ENCODE data around the gene CASQ1.

CASQ1 gene

GRCh38 chr1:160189649-160190625 is at the start of gene CASQ1:
Gene CASQ1 (plus strand): TSS chr1:160190575. CDS start chr1:160190752, 177 bp downstream.
- no peak within 1 kb of the TSS for H3K4me3 ChIP-seq (ENCODE audit: low read depth, low read length)
- no peaks in the 10 kb centered on the region for H3K9me3 ChIP-seq (ENCODE audit: control insufficient read depth, insufficient read depth, low read length)
- H3K9ac ChIP-seq (ENCODE audit: low read depth, low read length), result no peak within 1 kb of the TSS
- H3K4me1 ChIP-seq (ENCODE audit: control insufficient read depth, insufficient read depth, low read length), result peaks cover 22% of the 10 kb centered on the region
- H3K36me3 ChIP-seq (ENCODE audit: control insufficient read depth, insufficient read depth, low read length), result no peaks in the 10 kb centered on the region
- H3K27me3 ChIP-seq (ENCODE audit: control insufficient read depth, insufficient read depth, low read length), result no peaks in the 10 kb centered on the region
- no peak within 1 kb of the TSS for H3K27ac ChIP-seq (ENCODE audit: low read depth, low read length)

- H3K9me3 ChIP-seq (ENCODE audit: control insufficient read depth, insufficient read depth, low read length), result no peaks in the 10 kb centered on the region
- H3K36me3 ChIP-seq (ENCODE audit: control insufficient read depth, insufficient read depth, low read length), result peaks cover 11% of the 10 kb centered on the region
- no peak overlapping the region for H3K9ac ChIP-seq (ENCODE audit: low read depth, low read length)
- H3K4me1 ChIP-seq (ENCODE audit: control insufficient read depth, insufficient read depth, low read length), result peaks cover 5% of the 10 kb centered on the region; the same call in 1 of the 2 replicates
- H3K4me3 ChIP-seq (ENCODE audit: low read depth, low read length), result no peak overlapping the region
- no peak overlapping the region for H3K27ac ChIP-seq (ENCODE audit: low read depth, low read length)
- H3K27me3 ChIP-seq (ENCODE audit: control insufficient read depth, insufficient read depth, low read length), result no peaks in the 10 kb centered on the region
These were observed 46.7 kb upstream of the CASQ1 start for GRCh38 chr1:160143695-160144094.

GRCh38 chr1:160144921-160145320 is 45.5 kb upstream of the CASQ1 start:
- Histone ChIP-seq H3K27ac (ENCODE audit: low read depth, low read length) (no peak overlapping the region), H3K36me3 (ENCODE audit: control insufficient read depth, insufficient read depth, low read length) (peaks cover 7% of the 10 kb centered on the region), H3K9me3 (ENCODE audit: control insufficient read depth, insufficient read depth, low read length) (no peaks in the 10 kb centered on the region), H3K27me3 (ENCODE audit: control insufficient read depth, insufficient read depth, low read length) (no peaks in the 10 kb centered on the region), H3K4me3 (ENCODE audit: low read depth, low read length) (no peak overlapping the region), H3K4me1 (ENCODE audit: control insufficient read depth, insufficient read depth, low read length) (peaks cover 5% of the 10 kb centered on the region; the same call in 1 of the 2 replicates), H3K9ac (ENCODE audit: low read depth, low read length) (no peak overlapping the region)

GRCh38 chr1:160146107-160146506 is 44.3 kb upstream of the CASQ1 start:
- H3K4me1 ChIP-seq (ENCODE audit: control insufficient read depth, insufficient read depth, low read length), result peaks cover 5% of the 10 kb centered on the region; the same call in 1 of the 2 replicates
- no peaks in the 10 kb centered on the region for H3K27me3 ChIP-seq (ENCODE audit: control insufficient read depth, insufficient read depth, low read length)
- H3K9ac ChIP-seq (ENCODE audit: low read depth, low read length), result no peak overlapping the region
- H3K9me3 ChIP-seq (ENCODE audit: control insufficient read depth, insufficient read depth, low read length), result no peaks in the 10 kb centered on the region
- H3K36me3 ChIP-seq (ENCODE audit: control insufficient read depth, insufficient read depth, low read length), result peaks cover 7% of the 10 kb centered on the region; the same call in 1 of the 2 replicates
- H3K27ac ChIP-seq (ENCODE audit: low read depth, low read length), result no peak overlapping the region
- H3K4me3 ChIP-seq (ENCODE audit: low read depth, low read length), result no peak overlapping the region

GRCh38 chr1:160148121-160148520 is 42.3 kb upstream of the CASQ1 start:
- Histone ChIP-seq H3K9ac (ENCODE audit: low read depth, low read length) (no peak overlapping the region), H3K4me3 (ENCODE audit: low read depth, low read length) (no peak overlapping the region), H3K27me3 (ENCODE audit: control insufficient read depth, insufficient read depth, low read length) (no peaks in the 10 kb centered on the region), H3K36me3 (ENCODE audit: control insufficient read depth, insufficient read depth, low read length) (no peaks in the 10 kb centered on the region), H3K4me1 (ENCODE audit: control insufficient read depth, insufficient read depth, low read length) (peaks cover 5% of the 10 kb centered on the region; the same call in 1 of the 2 replicates), H3K27ac (ENCODE audit: low read depth, low read length) (no peak overlapping the region), H3K9me3 (ENCODE audit: control insufficient read depth, insufficient read depth, low read length) (no peaks in the 10 kb centered on the region)

GRCh38 chr1:160149233-160149632 is 41.1 kb upstream of the CASQ1 start:
- peaks cover 5% of the 10 kb centered on the region; the same call in 1 of the 2 replicates for H3K4me1 ChIP-seq (ENCODE audit: control insufficient read depth, insufficient read depth, low read length)
- no peak overlapping the region for H3K9ac ChIP-seq (ENCODE audit: low read depth, low read length)
- no peaks in the 10 kb centered on the region for H3K36me3 ChIP-seq (ENCODE audit: control insufficient read depth, insufficient read depth, low read length)
- H3K27me3 ChIP-seq (ENCODE audit: control insufficient read depth, insufficient read depth, low read length), result no peaks in the 10 kb centered on the region
- no peaks in the 10 kb centered on the region for H3K9me3 ChIP-seq (ENCODE audit: control insufficient read depth, insufficient read depth, low read length)
- H3K4me3 ChIP-seq (ENCODE audit: low read depth, low read length), result no peak overlapping the region
- H3K27ac ChIP-seq (ENCODE audit: low read depth, low read length), result no peak overlapping the region

- H3K9ac ChIP-seq (ENCODE audit: low read depth, low read length), result no peak overlapping the region
- no peak overlapping the region for H3K27ac ChIP-seq (ENCODE audit: low read depth, low read length)
- H3K4me3 ChIP-seq (ENCODE audit: low read depth, low read length), result no peak overlapping the region
- no peaks in the 10 kb centered on the region for H3K27me3 ChIP-seq (ENCODE audit: control insufficient read depth, insufficient read depth, low read length)
- peaks cover 5% of the 10 kb centered on the region; the same call in 1 of the 2 replicates for H3K4me1 ChIP-seq (ENCODE audit: control insufficient read depth, insufficient read depth, low read length)
- H3K36me3 ChIP-seq (ENCODE audit: control insufficient read depth, insufficient read depth, low read length), result no peaks in the 10 kb centered on the region
- no peaks in the 10 kb centered on the region for H3K9me3 ChIP-seq (ENCODE audit: control insufficient read depth, insufficient read depth, low read length)
These were observed 40.7 kb upstream of the CASQ1 start for GRCh38 chr1:160149716-160150115.

- Histone ChIP-seq H3K9me3 (ENCODE audit: control insufficient read depth, insufficient read depth, low read length) (no peaks in the 10 kb centered on the region), H3K9ac (ENCODE audit: low read depth, low read length) (no peak within 1 kb of the TSS), H3K4me3 (ENCODE audit: low read depth, low read length) (no peak within 1 kb of the TSS), H3K36me3 (ENCODE audit: control insufficient read depth, insufficient read depth, low read length) (no peaks in the 10 kb centered on the region), H3K27me3 (ENCODE audit: control insufficient read depth, insufficient read depth, low read length) (no peaks in the 10 kb centered on the region), H3K4me1 (ENCODE audit: control insufficient read depth, insufficient read depth, low read length) (no peaks in the 10 kb centered on the region), H3K27ac (ENCODE audit: low read depth, low read length) (no peak within 1 kb of the TSS)
These were observed 39.1 kb upstream of the CASQ1 start, which contains the start of gene ATP1A4 for GRCh38 chr1:160151303-160151702. Gene ATP1A4 (plus strand): TSS chr1:160151603. CDS start chr1:160152041, 438 bp downstream.

GRCh38 chr1:160154790-160155189 is 35.6 kb upstream of the CASQ1 start:
- Histone ChIP-seq H3K27ac (ENCODE audit: low read depth, low read length) (no peak overlapping the region), H3K9ac (ENCODE audit: low read depth, low read length) (no peak overlapping the region), H3K4me3 (ENCODE audit: low read depth, low read length) (no peak overlapping the region), H3K36me3 (ENCODE audit: control insufficient read depth, insufficient read depth, low read length) (no peaks in the 10 kb centered on the region), H3K4me1 (ENCODE audit: control insufficient read depth, insufficient read depth, low read length) (no peaks in the 10 kb centered on the region), H3K27me3 (ENCODE audit: control insufficient read depth, insufficient read depth, low read length) (no peaks in the 10 kb centered on the region), H3K9me3 (ENCODE audit: control insufficient read depth, insufficient read depth, low read length) (no peaks in the 10 kb centered on the region)

- no peaks in the 10 kb centered on the region for H3K4me1 ChIP-seq (ENCODE audit: control insufficient read depth, insufficient read depth, low read length)
- H3K36me3 ChIP-seq (ENCODE audit: control insufficient read depth, insufficient read depth, low read length), result no peaks in the 10 kb centered on the region
- no peaks in the 10 kb centered on the region for H3K9me3 ChIP-seq (ENCODE audit: control insufficient read depth, insufficient read depth, low read length)
- H3K9ac ChIP-seq (ENCODE audit: low read depth, low read length), result no peak overlapping the region
- no peaks in the 10 kb centered on the region for H3K27me3 ChIP-seq (ENCODE audit: control insufficient read depth, insufficient read depth, low read length)
- no peak overlapping the region for H3K4me3 ChIP-seq (ENCODE audit: low read depth, low read length)
- H3K27ac ChIP-seq (ENCODE audit: low read depth, low read length), result no peak overlapping the region
These were observed 34.0 kb upstream of the CASQ1 start for GRCh38 chr1:160156361-160156760.

GRCh38 chr1:160157174-160157573 is 33.2 kb upstream of the CASQ1 start:
- Histone ChIP-seq H3K9ac (ENCODE audit: low read depth, low read length) (no peak overlapping the region), H3K9me3 (ENCODE audit: control insufficient read depth, insufficient read depth, low read length) (no peaks in the 10 kb centered on the region), H3K4me1 (ENCODE audit: control insufficient read depth, insufficient read depth, low read length) (peaks cover 3% of the 10 kb centered on the region; the same call in 1 of the 2 replicates), H3K4me3 (ENCODE audit: low read depth, low read length) (no peak overlapping the region), H3K27me3 (ENCODE audit: control insufficient read depth, insufficient read depth, low read length) (no peaks in the 10 kb centered on the region), H3K36me3 (ENCODE audit: control insufficient read depth, insufficient read depth, low read length) (no peaks in the 10 kb centered on the region), H3K27ac (ENCODE audit: low read depth, low read length) (no peak overlapping the region)
